SKM-1 (cell line): Measurements from ENCODE around the gene CTXND2.
"Not testable (repeated sequence)": the region's sequence is repeated elsewhere in the genome, so short reads cannot be mapped to it uniquely, and the experiment has no call there.

Experiments
- DNase-seq: peaks from one replicate; lab custom pipeline; 2025; ENCODE audit not compliant: unreplicated experiment; lab: John Stamatoyannopoulos, UW

The CTXND2 gene

GRCh38 chr1:150888727-150889126, 1.8 kb downstream of the CTXND2 start:
- no peak for DNase-seq

DNA sequence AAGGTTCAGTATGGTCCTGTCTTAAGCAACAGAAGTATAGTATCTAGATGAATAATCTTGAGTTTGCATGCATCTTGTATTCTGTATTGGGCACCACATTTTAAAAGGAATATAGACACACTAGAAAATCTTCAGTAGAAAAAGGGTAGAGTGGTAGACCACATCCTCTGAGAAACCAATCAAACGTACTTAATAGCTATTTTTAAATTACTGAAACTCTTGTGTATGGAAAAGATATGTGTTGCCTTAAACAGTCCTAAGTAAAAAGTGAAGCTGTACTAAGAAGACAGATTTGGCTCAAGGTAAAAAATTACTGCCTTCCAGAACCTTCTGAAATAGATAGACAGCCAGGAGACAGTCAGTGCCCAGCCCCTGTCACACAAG, 3.1 kb downstream of the CTXND2 start:
- no peak for DNase-seq

- no peak for DNase-seq
Measured at GRCh38 chr1:150893336-150893913, 6.5 kb downstream of the CTXND2 start.

GRCh38 chr1:150895618-150896017, 8.7 kb downstream of the CTXND2 start:
- DNase-seq = no peak

DNA sequence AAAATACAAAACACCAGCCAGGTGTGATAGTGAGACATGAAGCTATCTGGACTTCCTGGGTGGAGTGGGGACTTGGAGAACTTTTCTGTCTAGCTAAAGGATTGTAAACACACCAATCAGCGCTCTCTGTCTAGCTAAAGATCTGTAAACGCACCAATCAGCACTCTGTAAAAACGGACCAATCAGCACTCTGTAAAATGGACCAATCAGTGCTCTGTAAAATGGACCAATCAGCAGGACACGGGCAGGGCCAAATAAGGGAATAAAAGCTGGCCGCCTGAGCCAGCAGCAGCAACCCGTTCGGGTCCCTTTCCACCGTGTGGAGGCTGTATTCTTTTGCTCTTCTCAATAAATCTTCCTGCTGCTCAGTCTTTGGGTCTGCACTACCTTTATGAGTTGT, 12.9 kb downstream of the CTXND2 start:
- DNase-seq = not testable (repeated sequence)

DNA sequence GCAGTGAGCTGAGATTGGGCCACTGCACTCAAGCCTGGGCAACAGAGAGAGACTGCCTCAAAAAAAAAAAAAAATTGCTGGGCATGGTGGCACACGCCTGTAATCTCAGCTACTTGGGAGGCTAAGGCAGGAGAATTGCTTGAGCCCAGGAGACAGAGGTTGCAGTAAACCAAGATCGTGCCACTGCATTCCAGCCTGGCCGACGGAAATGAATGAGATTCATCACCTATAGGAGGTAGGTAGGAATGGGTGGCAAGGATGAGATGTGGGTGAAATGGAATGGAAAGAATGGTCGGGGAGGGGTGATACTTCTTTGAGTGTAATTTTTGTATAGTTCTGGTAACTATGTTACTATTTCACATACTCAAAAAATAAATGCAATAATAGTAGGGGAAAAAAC, 15.4 kb downstream of the CTXND2 start:
- DNase-seq = no peak

DNA sequence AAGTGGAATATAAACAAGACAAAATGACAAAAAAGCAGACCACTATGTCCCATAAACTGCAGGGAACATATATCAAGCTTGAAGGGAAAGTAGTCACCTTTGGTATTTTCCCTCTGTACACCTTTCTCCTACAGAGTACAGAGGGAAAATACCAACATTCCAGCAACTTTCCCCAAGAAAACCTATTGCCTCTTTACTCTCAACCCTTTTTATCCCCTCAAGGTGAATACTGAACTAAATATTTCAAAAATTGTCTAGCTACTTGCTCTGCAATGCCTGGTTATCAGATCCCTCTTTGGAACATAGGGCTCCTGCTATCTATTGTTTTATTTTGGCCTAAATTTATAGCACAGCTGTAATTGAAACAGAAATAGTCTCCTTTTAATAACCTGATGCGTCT, 15.8 kb downstream of the CTXND2 start:
- DNase-seq = no peak

- DNase-seq = no peak
Measured at GRCh38 chr1:150905301-150905700, 18.4 kb downstream of the CTXND2 start.

DNA sequence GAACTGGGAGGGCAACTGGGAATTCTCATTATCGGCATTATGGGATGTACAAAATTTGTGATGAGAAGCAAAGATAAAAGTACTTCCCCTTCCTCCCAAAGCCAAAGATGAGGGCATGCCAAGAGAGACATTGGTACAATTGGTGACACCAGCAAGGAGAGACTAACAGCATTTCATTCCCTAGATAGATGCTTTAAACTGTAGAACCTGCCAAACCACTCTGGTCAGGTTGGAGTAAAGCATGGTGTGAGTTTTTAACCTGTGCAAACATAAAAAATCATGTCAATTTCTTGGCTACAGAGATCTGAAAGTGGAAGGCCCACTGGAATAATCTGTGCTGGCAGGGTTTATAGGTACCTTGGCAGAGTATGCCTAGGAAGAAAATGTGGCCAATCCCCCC, 19.4 kb downstream of the CTXND2 start:
- no peak for DNase-seq

DNA sequence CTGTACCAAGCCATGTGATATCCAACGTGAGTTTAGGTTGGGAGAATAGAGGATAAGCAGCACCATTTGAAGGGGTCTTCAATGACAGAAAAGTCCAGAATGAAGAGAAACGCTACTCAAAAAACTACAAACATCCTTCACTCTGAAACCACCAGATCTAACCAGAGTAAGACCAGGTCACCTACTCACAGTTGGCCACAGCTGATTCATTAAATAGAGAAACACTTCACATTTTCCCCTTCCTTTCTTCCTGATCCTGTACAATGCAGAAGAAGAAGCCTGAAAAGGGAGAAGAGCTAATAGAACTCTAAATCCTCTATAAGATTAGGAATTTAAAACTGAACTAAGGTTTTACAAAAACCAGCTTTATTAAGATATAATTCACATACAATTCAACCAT, 19.9 kb downstream of the CTXND2 start:
- no peak for DNase-seq

DNA sequence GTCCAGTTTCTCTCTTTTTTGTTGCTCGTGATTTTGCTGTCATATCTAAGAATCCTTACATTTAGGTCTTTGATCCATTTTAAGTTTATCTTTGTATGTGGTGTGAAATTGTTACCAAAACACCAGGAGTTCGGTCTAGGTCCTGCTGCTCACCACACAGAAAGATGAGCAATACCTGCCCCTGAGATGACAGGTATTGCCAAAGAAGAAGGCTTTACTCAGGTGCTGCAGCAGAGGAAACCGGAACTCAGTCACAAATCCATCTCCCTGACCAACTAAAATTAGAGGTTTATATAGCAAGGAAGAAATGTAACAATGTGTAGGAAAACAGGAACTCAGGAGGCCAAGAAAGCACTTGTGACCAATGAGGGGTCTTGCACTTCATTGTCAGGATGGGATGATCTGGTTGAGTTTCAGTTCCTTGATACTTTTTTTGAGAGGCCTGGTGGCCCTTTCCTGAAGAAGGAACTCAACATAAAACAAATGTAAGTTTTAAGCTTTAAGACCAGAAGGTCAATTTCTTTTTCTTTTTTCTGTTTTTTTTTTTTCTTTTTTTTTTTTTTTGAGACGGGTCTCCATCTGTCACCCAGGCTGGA, 22.7 kb downstream of the CTXND2 start:
- no peak for DNase-seq

GRCh38 chr1:150912623-150913022, 25.7 kb downstream of the CTXND2 start:
- no peak for DNase-seq

GRCh38 chr1:150917387-150917786, 30.5 kb downstream of the CTXND2 start:
- no peak for DNase-seq

DNA sequence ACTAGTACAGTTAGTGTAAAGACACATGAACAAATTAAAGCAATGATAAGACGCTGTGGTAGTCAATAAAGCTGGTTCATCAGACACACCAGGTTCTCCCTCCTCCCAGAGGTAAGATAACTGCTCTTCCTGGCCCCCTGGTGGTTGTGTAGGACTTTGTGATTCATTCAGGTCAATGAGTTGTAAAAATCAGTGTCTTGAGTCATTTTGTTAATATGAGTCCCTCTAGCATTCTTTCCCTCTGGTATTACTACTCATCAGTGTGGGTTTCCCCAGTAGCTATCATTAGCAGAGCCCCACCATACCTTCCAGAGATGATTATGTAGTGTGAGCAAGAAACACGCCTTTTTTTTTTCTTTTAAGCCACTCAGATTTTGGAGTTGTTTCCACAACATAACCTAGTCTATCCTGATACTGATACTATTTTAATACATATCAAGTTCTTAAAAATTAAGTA, 35.6 kb downstream of the CTXND2 start:
- DNase-seq = peak; percentile 81

DNA sequence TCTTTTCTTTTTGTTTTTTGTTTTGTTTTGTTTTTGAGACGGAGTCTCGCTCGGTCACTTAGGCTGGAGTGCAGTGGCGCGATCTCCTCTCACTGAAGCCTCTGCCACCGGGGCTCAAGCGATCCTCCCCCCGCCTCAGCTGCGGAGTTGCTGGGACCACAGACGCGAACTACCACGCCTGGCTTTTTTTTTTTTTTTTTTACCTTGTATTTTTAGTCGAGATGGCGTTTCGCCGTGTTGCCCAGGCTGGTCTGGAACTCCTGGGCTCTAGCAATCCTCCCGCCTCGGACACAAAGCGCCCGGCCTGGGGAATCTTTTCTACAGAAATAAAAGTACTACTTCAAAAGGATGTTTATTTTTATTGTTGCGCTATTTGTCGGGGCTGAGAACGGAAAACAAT, 38.1 kb downstream of the CTXND2 start:
- DNase-seq = no peak

- DNase-seq = peak; percentile 100
Measured at GRCh38 chr1:150926097-150926741, 39.3 kb downstream of the CTXND2 start, which contains the start of gene SETDB1. TSS of gene SETDB1 (plus strand) at chr1:150926363. CDS start at chr1:150927715, 1,352 bp downstream.

DNA sequence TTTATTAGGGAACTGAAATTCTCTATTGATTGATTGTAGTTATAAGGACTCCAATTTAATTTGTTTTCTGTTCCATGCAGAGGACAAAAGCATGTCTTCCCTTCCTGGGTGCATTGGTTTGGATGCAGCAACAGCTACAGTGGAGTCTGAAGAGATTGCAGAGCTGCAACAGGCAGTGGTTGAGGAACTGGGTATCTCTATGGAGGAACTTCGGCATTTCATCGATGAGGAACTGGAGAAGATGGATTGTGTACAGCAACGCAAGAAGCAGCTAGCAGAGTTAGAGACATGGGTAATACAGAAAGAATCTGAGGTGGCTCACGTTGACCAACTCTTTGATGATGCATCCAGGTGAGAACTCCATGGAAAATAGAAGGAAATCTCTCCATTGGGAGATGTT, 40.7 kb downstream of the CTXND2 start:
- no peak for DNase-seq

DNA sequence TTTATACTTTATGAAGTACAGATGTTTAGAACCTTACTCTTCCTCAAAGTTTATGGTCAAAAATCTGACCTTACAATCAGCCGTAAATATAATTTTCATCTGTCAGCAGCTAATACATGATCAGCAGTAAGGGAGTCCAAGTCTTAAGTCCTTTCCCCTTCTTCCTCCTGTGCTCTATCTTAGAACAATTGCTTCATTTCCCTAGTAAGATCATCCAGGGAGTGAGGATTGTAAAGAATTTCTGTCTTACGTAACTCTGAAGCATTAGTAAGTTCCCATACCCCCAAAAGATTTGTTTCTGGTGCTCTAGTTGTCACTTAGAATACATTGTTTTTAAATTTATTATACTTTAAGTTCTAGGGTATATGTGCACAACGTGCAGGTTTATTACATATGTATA, 41.4 kb downstream of the CTXND2 start:
- no peak for DNase-seq

DNA sequence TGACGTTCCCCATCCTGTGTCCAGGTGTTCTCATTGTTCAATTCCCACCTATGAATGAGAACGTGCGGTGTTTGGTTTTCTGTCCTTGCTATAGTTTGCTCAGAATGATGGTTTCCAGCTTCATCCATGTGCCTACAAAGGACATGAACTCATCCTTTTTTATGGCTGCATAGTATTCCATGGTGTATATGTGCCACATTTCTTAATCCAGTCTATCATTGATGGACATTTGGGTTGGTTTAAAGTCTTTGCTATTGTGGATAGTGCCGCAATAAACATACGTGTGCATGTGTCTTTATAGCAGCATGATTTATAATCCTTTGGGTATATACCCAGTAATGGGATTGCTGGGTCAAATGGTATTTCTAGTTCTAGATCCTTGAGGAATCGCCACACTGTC, 41.8 kb downstream of the CTXND2 start:
- not testable (repeated sequence) for DNase-seq

DNA sequence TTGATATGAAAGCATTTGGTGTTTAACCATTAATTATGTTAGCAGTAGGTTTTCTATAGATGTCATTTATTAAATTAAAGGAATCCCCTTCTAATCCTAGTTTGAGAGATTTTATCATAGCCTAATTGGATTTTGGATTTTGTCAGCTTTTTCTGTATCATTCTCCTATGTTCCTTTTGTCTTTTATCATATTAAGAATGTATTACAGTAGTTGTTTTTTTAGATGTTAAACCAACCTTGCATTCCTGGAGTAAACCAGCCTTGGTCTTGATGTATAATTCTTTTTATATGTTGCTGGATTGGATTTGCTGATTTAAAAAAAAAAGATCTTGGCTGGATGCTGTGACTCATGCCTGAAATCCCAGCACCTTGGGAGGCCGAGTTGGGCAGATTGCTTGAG, 44.8 kb downstream of the CTXND2 start:
- no peak for DNase-seq

DNA sequence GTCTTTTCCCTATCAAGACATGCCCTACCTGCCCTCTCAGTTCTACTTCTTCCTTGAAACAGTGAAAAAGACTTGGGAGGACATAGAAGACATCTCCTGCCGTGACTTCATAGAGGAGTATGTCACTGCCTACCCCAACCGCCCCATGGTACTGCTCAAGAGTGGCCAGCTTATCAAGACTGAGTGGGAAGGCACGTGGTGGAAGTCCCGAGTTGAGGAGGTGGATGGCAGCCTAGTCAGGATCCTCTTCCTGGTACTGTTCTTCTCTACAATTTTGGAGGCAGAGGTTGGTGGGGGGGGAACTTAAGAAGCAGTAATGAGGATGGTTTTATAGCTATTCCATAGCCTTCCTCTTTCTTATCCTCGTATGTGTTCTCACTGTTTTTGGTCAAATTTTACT, 57.9 kb downstream of the CTXND2 start:
- DNase-seq = no peak

DNA sequence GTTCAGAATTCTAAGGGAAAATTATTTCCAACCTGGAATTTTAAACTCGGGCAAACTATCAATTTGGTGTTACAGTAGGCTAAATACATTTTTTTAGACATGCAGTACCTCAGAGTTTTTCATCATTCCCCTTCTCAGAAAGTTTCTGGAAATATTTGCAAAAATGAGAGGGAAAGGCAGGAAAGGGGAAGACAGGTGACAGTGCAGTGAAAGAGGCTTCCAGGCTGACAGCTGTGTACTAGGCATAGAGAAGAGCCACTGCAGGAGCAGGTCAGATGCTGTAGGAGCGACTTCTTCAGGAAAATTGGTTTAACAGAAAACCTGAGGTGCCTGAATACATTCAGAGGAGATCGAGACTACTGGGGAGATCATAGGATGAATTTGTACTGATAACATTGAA, 67.8 kb downstream of the CTXND2 start:
- DNase-seq = no peak

DNA sequence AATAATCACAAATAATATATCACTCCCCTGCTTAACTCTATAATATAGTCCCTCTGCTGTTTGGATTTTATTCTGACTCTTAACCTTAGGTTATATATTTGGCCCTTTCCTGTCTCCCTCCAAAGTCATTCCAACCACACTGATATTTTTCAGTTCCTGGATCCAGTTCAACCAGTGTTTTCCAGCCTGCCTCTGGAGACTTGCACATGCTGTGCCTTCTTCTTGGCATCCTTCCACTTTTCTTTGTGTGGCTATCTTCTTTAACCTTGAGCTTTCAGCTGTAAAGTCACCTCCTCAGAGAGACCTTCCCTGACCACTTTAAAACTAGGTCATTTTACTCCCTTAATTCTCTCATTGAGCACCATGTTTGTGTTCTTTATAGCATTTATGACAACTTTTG, 68.3 kb downstream of the CTXND2 start:
- DNase-seq = no peak
